GM19351 (cell line): ENCODE measurements around the gene RCAN2.
"Not testable (repeated sequence)": the region's sequence is repeated elsewhere in the genome, so short reads cannot be mapped to it uniquely, and the experiment has no call there.

Experiments used
- ATAC-seq: cut with Tn5 transposase; IDR thresholded peaks from one replicate; pipeline ENCODE4 v1.9.1; 2021; ENCODE audit warnings: mild to moderate bottlenecking, moderate library complexity; ENCODE audit not compliant: unreplicated experiment

The RCAN2 gene

DNA sequence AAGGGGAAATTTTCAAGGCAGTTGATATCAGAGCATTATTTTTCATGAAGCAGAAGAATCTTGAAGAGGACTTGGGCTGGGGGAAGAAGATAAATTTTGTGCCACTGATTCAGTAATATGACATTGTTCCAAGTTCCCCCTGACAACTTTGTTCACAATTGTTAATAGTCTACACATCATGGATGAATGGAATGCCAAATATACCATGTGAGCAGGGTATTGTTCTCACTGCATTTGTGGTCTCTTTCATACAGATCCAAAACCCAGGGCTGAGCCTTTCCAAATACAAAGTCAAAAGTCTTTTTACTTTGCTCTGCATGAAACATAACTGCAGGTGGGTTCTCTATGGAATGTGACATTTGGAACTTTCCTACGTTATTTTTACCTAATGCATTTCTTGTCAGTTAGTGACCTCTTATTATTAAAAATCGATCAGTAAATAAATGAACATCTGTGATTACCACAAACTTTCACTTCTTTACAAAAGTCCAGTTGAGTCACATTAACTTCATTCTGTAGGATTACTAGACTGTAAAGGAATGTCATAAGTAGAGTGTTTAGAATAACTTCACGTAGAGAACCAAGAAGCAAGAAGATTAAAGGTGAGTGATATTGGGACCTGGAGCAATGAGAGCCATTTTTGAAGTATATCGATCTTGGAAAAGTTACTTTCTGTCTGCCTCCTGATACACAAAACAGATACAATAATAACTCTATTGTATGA, 100.9 kb downstream of the RCAN2 start:
- no peak for ATAC-seq

DNA sequence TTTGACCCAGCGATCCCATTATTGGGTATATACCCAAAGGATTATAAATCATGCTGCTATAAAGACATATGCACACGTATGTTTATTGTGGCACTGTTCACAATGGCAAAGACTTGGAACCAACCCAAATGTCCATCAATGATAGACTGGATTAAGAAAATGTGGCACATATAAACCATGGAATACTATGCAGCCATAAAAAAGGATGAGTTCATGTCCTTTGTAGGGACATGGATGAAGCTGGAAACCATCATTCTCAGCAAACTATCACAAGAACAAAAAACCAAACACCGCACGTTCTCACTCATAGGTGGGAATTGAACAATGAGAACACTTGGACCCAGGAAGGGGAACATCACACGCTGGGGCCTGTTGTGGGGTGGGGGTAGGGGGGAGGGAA, 103.5 kb downstream of the RCAN2 start:
- not testable (repeated sequence) for ATAC-seq

DNA sequence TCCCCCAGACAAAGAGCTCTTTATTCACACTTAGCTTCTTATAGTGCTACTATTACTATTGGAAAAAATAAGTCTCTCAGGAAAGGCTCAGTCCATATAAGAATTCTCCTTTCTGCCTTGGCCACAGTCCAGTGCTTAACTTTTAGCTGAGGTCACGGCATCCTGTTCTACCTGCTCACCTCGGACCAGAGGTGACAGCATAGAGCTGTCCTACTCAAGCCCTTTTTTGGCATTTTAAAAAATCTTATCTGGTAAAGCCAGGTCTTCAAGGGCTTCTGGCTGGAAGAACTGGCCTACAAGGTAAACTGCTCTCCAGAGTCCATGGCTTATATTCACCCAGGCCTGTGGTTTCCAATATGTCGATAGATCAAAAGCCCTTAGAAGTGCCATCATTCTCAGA, 109.7 kb downstream of the RCAN2 start:
- no peak for ATAC-seq

DNA sequence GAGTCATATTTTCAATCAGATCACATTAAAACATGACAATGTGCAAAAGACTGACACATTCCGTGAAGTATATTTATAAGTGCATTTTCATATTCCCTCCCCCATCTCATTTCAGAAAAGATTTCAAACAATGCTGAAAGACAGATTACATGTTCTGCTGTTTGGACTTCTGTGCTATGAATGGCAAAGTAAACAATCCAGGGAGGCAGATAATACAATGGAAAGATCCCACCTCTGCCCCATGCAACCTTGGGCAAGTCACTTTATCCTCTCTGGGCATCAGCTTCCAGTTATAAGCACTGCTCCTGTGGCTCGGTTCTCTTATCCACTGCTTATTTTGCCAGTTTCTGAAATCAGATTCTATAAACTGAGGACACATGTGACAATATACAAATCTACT, 110.2 kb downstream of the RCAN2 start:
- ATAC-seq: no peak

DNA sequence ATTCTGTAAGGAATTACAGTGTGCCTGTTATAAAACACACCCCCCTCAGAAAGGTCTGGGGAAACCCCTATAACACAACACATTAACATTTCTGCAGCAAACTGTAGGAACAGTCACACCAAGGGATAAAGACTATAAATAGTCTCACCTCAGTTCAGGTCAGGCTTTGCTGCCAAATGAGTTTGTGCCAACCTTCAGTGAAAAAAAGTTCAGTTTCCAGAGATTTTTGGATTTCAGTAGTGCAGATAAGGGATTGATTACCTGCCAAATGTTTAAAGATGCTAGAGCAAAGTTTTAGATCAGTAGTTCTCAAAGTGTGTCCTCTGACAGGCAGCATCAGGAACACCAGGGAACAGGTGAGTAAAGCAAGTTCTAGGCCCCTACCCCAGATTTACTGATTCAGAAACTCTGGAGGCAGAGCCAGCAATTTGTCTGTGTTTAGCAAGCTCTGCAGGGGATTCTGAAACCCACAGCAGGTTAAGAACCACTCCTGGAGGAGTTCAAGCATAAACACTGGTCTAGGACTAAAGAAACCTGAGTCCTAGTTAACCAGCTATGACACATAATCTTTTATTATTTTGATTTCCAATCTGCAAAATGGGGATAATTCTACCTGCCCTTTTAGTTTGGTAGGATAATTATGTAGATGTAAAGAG, 111.0 kb downstream of the RCAN2 start:
- peak; percentile 29 for ATAC-seq

- no peak for ATAC-seq
These were observed 112.3 kb downstream of the RCAN2 start for GRCh38 chr6:46378882-46379416.

GRCh38 chr6:46378161-46378881, 112.9 kb downstream of the RCAN2 start:
- ATAC-seq: no peak

DNA sequence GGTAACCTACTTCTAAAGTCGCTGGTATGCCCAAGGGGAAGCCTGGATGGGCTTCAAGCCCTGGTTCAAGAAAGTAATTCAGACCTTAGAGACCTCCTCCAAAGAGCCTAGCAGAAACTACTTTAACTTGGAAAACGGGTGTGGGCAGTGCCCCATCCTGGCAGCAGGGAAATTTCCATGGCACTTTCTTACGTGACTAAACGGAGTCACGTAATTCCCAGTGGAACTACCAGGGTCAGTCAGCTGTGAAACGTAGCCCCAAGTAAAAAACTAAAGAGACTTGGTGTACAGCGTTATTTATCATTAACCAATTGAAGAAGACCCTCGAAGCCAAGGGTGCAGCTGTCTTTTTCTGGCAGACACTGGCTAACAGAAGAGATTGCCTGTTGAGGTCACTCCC, 114.0 kb downstream of the RCAN2 start:
- no peak for ATAC-seq

DNA sequence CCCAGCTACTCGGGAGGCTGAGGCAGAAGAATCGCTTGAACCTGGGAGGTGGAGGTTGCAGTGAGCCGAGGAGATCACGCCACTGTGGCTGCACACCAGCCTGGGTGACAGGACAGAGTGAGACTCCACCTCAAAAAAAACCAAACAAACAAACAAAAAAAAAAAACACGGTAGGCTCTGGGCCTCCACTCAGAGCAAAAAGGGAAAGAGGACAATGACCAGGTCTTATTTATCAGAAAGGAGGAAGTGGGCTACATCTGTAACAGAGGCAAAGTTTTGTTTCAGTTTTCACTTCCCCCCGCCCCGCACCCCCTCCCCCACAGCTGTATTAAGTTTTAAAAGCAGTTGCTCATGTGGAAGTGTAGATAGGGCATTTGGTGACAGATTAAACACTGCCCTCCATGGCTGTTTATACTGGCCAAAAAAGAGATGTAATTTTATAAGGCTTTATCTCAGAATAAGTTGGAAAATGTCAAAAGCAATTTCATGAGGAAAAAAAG, 114.6 kb downstream of the RCAN2 start:
- ATAC-seq: peak; percentile 92

DNA sequence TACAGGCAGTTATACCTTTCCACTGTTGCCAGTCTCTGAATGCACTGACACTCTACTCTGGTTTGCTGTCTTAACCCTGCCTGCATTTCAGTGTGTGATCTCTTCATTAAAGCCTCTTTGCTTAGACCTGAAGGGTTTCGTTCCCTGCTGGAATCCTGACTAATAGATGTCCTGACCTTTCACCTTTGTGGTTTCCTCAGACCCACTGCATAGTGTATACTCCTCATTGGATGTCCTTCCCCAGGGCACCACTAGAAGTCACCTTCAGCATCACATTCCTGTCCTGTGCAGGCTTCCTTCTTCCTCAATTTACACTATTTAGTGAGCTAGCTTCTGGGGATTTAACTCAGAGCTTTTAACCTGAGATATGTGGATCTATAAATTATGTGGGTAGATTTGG, 120.6 kb downstream of the RCAN2 start:
- ATAC-seq: no peak

DNA sequence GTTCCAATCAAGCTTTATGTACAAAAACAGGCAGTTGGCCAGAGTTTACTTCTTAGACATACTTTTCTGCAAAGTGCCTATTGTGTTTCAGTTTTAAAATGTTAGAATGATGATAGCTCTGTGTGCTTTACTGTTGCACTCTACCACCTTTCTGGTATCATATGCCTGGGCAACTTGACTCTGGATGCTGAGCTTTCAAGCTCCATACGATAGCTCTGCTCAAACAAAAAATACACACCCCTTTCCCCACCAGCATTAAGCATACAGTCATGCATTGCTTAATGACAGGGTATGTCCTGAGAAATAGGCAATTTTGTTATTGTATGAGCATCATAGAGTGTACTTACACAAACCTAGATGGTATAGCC, 123.1 kb downstream of the RCAN2 start:
- no peak for ATAC-seq

GRCh38 chr6:46367354-46368168, 123.7 kb downstream of the RCAN2 start:
- no peak for ATAC-seq

DNA sequence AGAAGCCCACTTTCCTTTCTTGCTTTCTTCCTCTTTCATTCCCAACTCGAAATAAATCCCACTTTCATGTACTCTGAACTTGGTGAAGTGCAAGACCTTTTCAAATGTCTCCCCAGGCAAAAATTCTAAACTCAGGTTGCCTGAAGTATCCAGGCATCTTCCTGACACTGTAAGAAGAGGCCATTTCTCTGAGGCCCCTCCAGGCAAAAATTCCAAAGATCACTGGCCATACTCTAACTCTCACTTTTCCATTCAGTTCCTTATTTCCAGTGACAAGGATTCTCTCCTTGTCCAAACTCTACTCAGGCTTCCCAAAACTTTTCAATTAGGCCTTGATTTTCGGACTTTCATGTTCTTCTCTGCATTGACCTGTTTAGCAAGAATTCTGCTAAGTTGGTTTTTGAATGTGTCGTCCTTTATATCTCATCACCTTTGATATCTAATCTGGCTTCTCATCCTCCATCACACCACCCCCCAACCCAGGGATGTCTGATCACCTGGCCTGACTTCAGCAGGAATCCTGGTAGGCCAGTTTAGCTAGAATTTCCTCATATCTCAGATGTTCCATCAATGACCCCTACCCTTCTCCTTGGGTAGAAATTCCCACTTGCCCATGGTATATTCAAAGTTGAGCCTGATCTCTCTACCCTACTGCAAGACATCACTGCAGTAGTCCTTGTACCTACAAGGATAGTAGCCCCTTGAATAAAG, 124.9 kb downstream of the RCAN2 start:
- ATAC-seq: no peak

GRCh38 chr6:46357591-46357990, 133.7 kb downstream of the RCAN2 start:
- ATAC-seq: no peak

DNA sequence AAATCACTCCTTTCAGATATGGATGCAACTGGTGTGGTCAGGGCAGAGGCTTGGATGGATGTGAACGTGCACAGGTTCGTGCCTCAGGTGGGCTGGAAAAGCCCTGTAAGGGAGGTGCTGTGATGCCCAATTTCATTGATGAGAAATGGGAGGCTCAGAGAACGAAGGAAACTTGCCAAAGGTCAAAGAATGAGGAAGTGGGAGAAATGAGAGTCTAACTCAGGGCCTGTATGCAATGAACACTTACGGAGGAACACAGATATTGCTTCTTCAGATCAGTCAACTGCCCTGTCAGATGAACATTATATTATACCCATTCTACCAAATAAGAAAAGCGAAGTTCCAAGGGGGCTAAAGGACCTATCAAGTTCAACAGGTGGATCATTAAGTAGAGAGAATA, 134.7 kb downstream of the RCAN2 start:
- ATAC-seq: no peak

DNA sequence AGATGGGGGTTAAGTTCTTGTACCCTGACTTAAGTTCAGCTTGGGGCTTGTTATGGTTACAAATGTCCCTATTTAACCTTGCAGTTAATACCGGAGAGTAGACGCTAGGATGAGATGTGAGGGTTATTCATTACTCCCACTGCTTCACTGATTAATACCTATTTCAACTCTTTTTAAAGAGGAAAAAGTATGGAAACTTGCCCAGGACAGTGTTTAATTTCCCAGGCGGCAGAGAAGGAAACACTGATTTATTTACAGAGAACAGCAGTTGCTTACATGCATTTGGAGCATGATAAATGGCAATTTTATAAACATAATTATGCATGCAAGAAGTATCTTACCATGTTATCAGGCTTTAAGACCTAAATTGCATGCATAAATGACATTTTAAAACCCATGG, 137.7 kb downstream of the RCAN2 start:
- no peak for ATAC-seq

DNA sequence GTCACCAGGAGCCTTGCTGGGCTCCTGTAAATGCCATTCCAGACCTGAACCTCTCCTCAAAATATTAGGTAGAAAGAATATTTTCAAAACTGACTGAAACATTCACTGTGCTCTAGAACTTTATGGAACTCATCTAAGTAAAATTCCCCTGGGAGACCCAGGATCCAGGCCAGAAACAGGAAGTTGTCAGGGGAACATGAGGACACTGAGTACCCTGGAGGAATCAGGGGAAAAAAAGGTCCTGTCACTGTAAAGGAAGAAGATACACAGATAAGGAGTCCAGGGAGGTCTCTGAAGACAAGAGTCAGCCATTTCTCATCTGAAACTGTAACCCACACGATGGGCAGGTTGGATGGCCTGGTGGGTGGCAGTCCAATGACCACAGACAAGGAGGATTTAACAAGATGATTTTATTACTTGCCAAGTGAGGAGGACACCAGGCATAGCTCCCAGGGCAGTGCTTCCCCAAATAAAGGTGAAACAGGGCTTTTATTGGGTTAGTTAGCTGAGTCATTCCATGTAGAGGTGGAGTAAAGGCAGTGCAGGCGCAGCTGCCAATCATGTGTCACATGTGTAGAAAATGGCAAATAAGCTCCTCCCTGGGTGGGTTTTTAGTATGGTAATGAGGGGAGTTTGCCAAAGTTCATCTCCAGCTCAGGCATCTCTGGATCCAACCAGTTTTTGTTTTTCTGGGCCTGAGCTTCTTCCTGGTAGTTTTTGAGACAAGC, 138.5 kb downstream of the RCAN2 start:
- no peak for ATAC-seq

GRCh38 chr6:46350714-46351113, 140.5 kb downstream of the RCAN2 start:
- no peak for ATAC-seq

DNA sequence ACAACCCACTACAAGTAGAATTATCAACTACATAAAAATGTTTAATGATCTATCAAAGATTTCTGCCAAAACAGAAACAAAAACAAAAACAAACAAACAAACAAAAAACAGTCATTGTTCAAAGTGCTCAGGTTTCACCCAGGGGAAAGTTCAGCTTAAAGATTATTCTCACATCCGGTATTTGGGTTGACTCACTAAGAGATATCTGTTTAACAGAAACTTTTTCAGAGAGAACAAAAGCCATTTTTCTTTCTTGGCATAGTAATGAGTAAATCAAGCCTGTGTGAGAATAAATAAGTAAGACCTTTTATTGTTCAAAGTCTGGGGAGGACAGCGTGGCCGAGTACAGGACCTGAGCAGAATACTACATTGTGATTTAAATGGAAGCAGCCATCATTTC, 143.6 kb downstream of the RCAN2 start:
- no peak for ATAC-seq

DNA sequence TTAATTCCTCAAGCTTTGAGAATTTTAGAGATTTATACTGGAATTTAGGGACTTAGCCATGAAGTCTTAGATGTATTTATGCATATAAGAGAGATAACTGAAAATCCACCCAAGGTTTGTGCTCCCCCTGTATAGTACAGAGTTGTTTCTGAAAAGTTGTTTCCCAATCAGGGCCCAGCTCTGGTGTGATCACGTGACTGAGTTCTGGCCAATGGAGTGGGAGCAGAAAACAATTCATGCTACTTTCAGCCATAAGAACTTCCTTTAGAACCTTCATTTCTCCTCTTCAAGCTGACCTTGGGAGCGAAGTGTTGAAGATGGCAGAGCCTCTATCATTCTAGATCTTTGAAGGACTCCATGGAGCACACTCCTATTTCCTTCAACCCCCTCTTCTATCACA, 151.0 kb downstream of the RCAN2 start:
- ATAC-seq: no peak
